Esophagus squamous epithelium (tissue), 5 donors: ENCODE data around the gene BMP7. TPM values are rescaled to one million over a fixed set of nuclear protein-coding genes. Genes with fewer than 3 reads are reported as not detected.

Experiments
- DNase-seq: peaks from one replicate; lab custom pipeline; 2025; lab: John Stamatoyannopoulos, UW
- H3K27ac ChIP-seq, 4 donors: fragments of 200-600 bp; sonication (generic); one replicate each; pipeline ENCODE4 v1.5.1; 2016 to 2019; ENCODE audit warnings: mild to moderate bottlenecking in 1 of 4
- H3K27me3 ChIP-seq, 4 donors: fragments of 200-600 bp; sonication (generic); 1 replicate in 3 of 4; 2 replicates in 1 of 4; pipeline versions ENCODE4 v1.5.1 to v1.6.0; 2017 to 2021; ENCODE audit warnings: antibody characterized with exemption in 1 of 4
- H3K36me3 ChIP-seq, 3 donors: fragments of 200-600 bp; sonication (generic); one replicate each; pipeline ENCODE4 v1.5.1; 2016 to 2019
- H3K4me1 ChIP-seq, 3 donors: fragments of 200-600 bp; sonication (generic); one replicate each; pipeline ENCODE4 v1.5.1; 2017 to 2019
- H3K4me3 ChIP-seq, 4 donors: fragments of 200-600 bp; sonication (generic); 1 replicate in 3 of 4; 2 replicates in 1 of 4; pipeline ENCODE4 v1.5.1; 2016 to 2019; ENCODE audit warnings: mild to moderate bottlenecking in 2 of 4, moderate library complexity in 1 of 4
- H3K9me3 ChIP-seq, 3 donors: fragments of 200-600 bp; sonication (generic); one replicate each; pipeline ENCODE4 v1.5.1; 2016 to 2019
- POLR2A ChIP-seq, 4 donors: fragments of 450-650 bp; IDR thresholded peaks; one replicate each; pipeline ENCODE4 v1.6.1; 2017; ENCODE audit warnings: antibody characterized with exemption in 4 of 4, mild to moderate bottlenecking in 4 of 4, moderate library complexity in 3 of 4
- WGBS, 2 donors: methylation state at CpG; one replicate each; pipeline ENCODE4 v1.1.5; 2018; 5-methylcytosine and 5-hydroxymethylcytosine counted together
- intact Hi-C: fragments of 100-400 bp; cut with DNase I; formaldehyde crosslinking; loops from one replicate; pipeline ENCODE4 v1.15.0; 2022
- total RNA-seq, 4 donors: library from RNA; depleted of rRNA; stranded (reverse); fragments of >200 nt; gene quantifications; one replicate each; pipeline ENCODE4 v1.1.0, GENCODE V29; 2016
- TF ChIP-seq, protein P1 (sequence below), 6 experiments: fragments of 450-650 bp in 4 of 6; fragments of 200-600 bp in 2 of 6; sonication (generic) in 2 of 6; IDR thresholded peaks; one replicate each; pipeline ENCODE4 v1.5.1; 2016 to 2019; ENCODE audit warnings: antibody characterized with exemption in 6 of 6, mild to moderate bottlenecking in 4 of 6, moderate library complexity in 4 of 6
- donor health status: DM: yes; HTN: yes; CAD: no.

Gene BMP7
- total RNA-seq, 4 donors from 2014 or later: 21.8 to 59.8 (median 35.1) TPM

- TF ChIP-seq POLR2A (IDR thresholded peaks at IDR 0.05): no peak
- TF ChIP-seq, protein P1, sequence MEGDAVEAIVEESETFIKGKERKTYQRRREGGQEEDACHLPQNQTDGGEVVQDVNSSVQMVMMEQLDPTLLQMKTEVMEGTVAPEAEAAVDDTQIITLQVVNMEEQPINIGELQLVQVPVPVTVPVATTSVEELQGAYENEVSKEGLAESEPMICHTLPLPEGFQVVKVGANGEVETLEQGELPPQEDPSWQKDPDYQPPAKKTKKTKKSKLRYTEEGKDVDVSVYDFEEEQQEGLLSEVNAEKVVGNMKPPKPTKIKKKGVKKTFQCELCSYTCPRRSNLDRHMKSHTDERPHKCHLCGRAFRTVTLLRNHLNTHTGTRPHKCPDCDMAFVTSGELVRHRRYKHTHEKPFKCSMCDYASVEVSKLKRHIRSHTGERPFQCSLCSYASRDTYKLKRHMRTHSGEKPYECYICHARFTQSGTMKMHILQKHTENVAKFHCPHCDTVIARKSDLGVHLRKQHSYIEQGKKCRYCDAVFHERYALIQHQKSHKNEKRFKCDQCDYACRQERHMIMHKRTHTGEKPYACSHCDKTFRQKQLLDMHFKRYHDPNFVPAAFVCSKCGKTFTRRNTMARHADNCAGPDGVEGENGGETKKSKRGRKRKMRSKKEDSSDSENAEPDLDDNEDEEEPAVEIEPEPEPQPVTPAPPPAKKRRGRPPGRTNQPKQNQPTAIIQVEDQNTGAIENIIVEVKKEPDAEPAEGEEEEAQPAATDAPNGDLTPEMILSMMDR (IDR thresholded peaks at IDR 0.05): no peak
- Histone ChIP-seq H3K4me3 (no peak overlapping the region), H3K36me3 (no peaks in the 10 kb centered on the region), H3K9me3 (no peaks in the 10 kb centered on the region), H3K27ac (no peak overlapping the region), H3K4me1 (peaks cover 0 to 8% (median 0%) of the 10 kb centered on the region in 3 donors), H3K27me3 (peaks cover 0 to 32% (median 0%) of the 10 kb centered on the region in 4 donors)
- 59 to 66% methylated on average over 9 of the region's 9 CpGs for WGBS, 2 donors
- intact Hi-C loops: no loop called here
- no peak for DNase-seq
These were observed 12.0 kb upstream of the BMP7 start for GRCh38 chr20:57278457-57278856.

GRCh38 chr20:57277398-57278105 lies 11.1 kb upstream of the BMP7 start:
- no peak for DNase-seq
- H3K4me1 ChIP-seq: peaks cover 0 to 8% (median 0%) of the 10 kb centered on the region in 3 donors
- 77 to 86% methylated on average over 8 of the region's 8 CpGs for WGBS, 2 donors

DNA sequence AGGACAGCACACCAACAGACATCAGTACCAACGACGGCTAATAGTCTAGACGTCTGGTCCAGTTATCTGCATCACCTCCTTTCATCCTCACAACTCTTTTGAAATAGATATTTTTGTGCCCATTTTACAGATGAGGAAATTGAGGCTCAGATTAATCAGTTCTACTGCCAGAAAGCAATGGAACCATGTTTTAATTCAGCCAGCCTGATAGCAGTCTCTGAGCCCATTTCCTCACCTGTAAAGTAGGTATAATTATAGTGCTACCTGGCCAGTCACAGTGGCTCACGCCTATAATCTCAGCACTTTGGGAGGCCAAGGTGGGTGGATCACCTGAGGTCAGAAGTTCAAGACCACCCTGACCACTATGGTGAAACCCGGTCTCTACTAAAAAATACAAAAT lies 9.8 kb upstream of the BMP7 start:
- no peak for DNase-seq
- H3K4me3 ChIP-seq: no peak overlapping the region
- H3K27me3 ChIP-seq: peaks cover 0 to 28% (median 0%) of the 10 kb centered on the region in 4 donors
- H3K36me3 ChIP-seq: no peaks in the 10 kb centered on the region
- H3K27ac ChIP-seq: no peak overlapping the region
- intact Hi-C loops: no loop called here
- peaks cover 0 to 8% (median 0%) of the 10 kb centered on the region in 3 donors for H3K4me1 ChIP-seq
- 62 to 66% methylated on average over 5 of the region's 5 CpGs for WGBS, 2 donors
- no peaks in the 10 kb centered on the region for H3K9me3 ChIP-seq
- TF ChIP-seq, protein P1 (IDR thresholded peaks at IDR 0.05): no peak
- no peak for TF ChIP-seq POLR2A (IDR thresholded peaks at IDR 0.05)

More at GRCh38 chr20:57277398-57278105, 11.1 kb upstream of the BMP7 start:
- no peak for TF ChIP-seq POLR2A (IDR thresholded peaks at IDR 0.05)
- TF ChIP-seq, protein P1 (IDR thresholded peaks at IDR 0.05): no peak
- intact Hi-C loops: no loop called here
- peaks cover 0 to 29% (median 0%) of the 10 kb centered on the region in 4 donors for H3K27me3 ChIP-seq
- no peaks in the 10 kb centered on the region for H3K36me3 ChIP-seq
- no peak overlapping the region for H3K27ac ChIP-seq
- no peak overlapping the region for H3K4me3 ChIP-seq
- H3K9me3 ChIP-seq: no peaks in the 10 kb centered on the region

- DNase-seq: no peak
- intact Hi-C loops: no loop called here
- H3K4me1 ChIP-seq: peaks cover 0 to 8% (median 0%) of the 10 kb centered on the region in 3 donors
These were observed 9.4 kb upstream of the BMP7 start for GRCh38 chr20:57275813-57276212.

DNA sequence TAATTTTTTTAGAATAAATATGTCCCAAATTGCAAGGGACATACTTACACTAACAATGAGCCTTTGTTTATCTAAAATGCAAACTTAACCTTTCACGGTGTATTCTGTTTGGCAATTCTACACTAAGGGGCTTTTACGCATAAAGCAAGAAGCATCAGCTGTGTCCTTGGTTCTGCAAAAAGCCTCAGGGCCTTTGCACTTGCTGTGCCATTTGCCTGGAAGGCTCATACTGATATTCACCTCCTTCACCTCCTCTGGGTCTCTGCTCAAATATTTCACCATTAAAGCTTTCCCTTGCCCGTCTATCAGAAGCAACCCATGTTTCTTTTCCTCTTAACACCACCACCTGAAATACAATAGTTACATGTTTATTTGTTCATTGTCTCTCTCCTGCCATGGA lies 8.9 kb upstream of the BMP7 start:
- Histone ChIP-seq H3K27ac (no peak overlapping the region), H3K4me3 (no peak overlapping the region), H3K27me3 (peaks cover 0 to 24% (median 0%) of the 10 kb centered on the region in 4 donors), H3K4me1 (peaks cover 0 to 8% (median 0%) of the 10 kb centered on the region in 3 donors), H3K36me3 (no peaks in the 10 kb centered on the region), H3K9me3 (no peaks in the 10 kb centered on the region)
- DNase-seq: no peak
- intact Hi-C loops: no loop called here
- TF ChIP-seq, protein P1 (IDR thresholded peaks at IDR 0.05): no peak
- no peak for TF ChIP-seq POLR2A (IDR thresholded peaks at IDR 0.05)
- WGBS, 2 donors: 79 to 86% methylated on average over 3 of the region's 3 CpGs

More at GRCh38 chr20:57275813-57276212, 9.4 kb upstream of the BMP7 start:
- peaks cover 0 to 26% (median 0%) of the 10 kb centered on the region in 4 donors for H3K27me3 ChIP-seq
- H3K36me3 ChIP-seq: no peaks in the 10 kb centered on the region
- no peak overlapping the region for H3K4me3 ChIP-seq
- no peak for TF ChIP-seq POLR2A (IDR thresholded peaks at IDR 0.05)
- TF ChIP-seq, protein P1 (IDR thresholded peaks at IDR 0.05): no peak
- WGBS, 2 donors: 24 to 43% methylated on average over 5 of the region's 5 CpGs
- H3K9me3 ChIP-seq: no peaks in the 10 kb centered on the region
- no peak overlapping the region for H3K27ac ChIP-seq
